Measurements from ENCODE around the gene PHF12.
"Not testable (repeated sequence)": the region's sequence is repeated elsewhere in the genome, so short reads cannot be mapped to it uniquely, and the experiment has no call there.

The PHF12 gene

DNA sequence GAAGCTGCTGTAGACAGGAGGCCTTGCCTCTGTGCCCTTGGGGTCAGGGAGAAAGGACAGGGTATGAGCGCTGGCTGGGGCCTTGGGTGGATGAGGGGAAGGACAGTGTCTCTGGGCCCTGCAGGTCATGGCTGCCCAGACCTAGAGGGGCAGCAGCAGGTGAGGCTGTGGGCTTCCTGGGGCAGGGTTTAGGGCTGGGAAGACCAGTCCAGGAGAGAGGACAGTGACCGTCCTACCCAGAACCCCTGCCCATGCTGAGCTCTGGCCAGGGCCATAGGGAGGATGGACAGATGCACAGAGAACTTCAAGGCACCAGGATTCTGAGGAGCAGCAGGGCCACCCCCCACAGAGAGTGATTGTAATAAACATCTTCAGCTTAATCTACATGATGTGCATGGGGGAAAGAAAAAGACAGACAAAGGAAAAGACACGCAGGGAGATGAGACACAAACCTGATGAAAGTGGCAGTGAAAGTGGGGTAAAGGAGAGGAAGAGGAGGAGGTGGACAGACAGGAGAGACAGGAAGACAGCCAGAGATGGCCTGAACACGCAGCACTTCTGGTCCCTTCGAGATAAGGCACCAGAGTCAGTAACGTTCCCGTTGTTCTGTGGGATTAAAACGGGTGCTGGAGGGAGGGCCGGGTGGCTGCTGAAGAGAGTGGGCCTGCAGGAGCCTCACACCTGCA is 71.3 kb downstream of the PHF12 start:
- DNase-seq, result no peak

DNA sequence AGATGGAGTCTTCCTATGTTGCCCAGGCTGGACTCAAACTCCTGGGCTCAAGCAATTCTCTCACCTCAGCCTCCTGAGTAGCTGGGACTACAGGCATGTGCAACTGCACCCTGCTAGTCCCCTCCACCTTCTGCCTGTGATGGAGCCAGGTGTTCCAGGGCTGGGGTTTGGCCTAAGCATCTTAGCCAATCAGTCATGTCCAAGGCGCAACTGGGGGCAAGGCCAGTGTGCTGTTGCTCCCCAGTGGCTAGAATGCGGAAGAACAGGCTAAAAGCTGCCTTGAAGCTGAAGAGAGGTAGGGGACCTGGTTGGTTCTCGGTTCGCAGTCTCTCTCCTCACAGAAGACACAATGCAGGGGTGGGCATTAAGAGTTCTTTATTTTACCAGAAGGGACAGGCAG is 72.3 kb downstream of the PHF12 start:
- no peak for DNase-seq

DNA sequence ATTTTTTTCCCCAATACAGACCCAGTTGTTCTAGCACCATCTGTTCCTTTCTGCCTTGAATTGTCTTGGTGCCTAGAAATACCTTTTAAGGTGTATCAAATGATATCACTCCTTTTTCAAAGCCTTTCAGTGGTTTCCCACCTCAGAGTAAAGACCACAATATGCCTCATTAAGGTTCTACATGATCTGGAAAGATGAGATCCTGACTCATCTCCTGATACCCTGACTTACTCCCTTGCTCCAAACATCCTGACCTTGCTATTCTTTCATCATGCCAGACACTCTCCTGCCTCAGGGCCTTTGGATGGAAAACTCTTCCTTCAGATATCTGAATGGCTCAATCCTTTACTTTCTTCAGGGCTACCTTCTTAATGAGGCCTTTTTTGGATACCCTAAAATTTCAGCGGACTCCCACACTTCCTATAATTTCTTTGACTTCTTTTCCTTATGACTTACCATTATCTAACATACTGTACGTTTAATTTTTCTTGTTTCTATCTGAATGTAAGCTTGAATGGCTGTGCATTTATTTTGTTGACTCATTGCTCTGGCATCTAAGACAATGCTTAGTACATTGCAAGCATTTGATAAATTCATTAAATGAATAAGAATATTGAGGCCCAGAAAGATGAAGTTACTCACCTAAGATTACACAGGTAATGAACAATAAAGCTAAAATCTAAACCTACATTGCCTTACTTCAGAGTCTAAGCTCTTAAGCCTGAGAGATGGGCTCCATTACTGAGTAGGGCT is 73.0 kb downstream of the PHF12 start:
- no peak for DNase-seq

DNA sequence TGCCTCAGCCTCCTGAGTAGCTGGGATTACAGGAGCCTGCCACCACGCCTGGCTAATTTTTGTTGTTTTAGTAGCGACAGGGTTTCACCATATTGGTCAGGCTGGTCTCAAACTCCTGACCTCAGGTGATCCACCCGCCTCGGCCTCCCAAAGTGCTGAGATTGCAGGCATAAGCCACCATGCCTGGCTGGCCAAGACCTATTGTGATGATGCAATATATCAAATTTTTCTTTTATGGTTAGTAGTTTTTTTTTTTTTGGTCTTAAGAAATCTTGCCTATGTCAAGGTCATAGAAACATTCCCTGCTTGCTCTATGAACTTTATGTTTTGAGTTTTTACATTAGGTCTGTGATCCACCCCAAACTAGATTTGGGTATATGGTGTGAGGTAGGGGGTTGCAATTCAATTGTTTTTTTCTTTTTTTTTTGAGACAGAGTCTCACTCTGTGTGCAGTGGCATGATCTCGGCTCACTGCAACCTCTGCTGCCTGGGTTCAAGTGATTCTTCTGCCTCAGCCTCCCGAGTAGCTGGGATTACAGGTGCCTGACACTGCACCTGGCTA is 74.1 kb downstream of the PHF12 start:
- DNase-seq, result not testable (repeated sequence)

DNA sequence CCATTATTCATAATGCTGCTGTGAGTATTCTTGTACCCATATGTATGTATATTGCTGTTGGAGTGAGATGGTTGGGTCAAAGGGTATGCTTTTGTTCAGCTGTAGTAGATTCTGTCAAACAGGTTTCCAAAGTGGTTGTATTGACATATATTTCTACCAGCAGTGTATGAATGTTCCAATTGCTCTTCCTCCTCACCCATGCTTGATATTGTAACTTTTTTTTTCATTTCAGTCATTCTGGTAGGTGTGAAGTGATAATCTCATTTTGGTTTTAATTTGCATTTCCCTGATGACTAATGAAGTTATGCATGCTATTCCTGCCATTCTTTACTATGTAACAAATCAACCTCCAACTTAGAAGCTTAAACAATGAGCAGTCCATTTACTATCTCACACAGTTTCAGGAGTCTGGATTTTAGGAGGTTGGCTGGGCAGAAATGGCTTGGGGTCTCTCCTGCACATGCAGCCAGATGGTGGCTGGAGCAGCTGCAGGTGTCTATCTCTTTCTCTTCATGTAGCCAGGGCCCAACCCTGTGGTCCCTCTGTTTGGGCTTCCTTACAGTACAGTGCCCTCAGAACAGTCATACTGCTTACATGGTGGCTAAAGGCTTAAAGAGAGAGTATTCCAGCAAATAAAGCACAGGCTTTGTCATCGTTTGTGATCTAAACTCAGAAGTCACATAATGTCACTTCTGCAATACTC is 75.3 kb downstream of the PHF12 start:
- DNase-seq, result no peak

DNA sequence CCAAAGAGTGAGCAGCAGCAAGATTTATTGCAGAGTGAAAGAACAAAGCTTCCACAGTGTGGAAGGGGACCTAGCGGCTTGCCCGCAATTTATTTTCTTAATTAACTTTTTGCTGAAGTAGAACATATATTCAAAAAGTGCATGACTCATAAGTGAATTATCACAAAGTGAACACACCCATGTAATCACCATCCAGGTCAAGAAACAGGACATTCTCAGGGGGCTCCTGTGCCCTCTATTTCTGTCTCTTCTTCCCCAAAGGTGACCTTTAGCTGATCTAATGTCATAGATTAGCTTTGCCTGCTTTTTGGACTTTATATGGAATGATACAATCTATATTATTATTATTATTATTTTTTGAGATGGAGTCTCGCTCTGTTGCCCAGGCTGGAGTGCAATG is 76.6 kb downstream of the PHF12 start:
- DNase-seq, result no peak

DNA sequence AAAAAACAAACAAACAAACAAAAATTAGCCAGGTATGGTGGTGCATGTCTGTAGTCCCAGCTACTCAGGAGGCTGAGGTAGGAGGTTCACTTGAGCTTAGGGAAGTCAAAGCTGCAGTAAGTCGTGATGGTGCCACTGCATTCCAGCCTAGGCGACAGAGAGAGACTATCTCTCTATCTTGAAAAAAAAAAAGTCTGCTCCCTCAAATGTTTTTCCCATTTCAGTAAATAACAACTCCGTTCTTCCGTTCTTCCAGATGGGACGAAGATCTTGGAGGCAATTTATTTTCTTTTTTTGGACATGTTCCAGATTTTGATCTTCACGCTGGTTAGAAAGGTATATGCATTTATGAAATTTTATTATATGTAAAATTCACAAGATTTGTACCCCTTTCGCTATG is 77.5 kb downstream of the PHF12 start:
- DNase-seq, result no peak

DNA sequence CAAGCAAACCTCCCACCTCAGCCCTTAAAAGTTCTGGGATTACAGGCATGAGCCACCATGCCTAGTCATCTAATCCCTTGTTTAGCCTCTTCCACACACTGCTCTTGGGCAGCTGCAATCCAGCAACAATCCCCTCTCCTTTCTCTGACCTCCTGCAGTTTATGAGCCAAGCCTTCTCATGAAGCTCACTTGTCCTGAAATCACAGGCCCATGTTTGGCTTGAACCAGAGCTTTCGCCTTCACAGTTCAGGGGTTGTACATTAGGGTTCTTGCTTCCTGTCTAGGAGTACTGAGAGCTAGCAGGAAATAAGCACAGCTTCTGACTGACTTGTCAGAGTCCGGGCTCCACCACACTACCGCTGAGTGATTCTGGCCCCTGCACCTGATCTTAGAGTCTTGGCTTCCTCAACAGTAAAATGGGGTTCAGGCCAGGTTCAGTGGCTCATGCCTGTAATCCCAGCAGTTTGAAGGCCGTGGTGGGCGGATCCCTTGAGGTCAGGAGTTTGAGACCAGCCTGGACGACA is 80.2 kb downstream of the PHF12 start:
- DNase-seq, result no peak

DNA sequence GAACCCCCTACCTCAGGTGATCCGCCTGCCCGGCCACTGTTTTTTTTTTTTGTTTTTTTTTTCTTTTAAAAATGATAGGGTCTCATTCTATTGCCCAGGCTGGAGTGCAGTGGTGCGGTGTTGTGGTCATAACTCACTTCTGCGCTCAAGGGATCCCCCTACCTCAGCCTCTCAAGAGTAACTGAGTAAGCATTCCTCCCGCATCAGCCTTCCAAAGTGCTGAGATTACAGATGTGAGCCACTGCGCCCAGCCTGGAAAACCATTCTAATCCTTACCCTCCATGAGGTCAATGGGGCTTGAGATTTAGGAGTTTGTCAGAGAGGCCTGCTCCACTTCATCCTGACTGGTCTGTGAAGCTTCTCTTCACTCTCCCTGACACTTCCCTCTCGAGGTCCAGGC is 84.0 kb downstream of the PHF12 start:
- no peak for DNase-seq

DNA sequence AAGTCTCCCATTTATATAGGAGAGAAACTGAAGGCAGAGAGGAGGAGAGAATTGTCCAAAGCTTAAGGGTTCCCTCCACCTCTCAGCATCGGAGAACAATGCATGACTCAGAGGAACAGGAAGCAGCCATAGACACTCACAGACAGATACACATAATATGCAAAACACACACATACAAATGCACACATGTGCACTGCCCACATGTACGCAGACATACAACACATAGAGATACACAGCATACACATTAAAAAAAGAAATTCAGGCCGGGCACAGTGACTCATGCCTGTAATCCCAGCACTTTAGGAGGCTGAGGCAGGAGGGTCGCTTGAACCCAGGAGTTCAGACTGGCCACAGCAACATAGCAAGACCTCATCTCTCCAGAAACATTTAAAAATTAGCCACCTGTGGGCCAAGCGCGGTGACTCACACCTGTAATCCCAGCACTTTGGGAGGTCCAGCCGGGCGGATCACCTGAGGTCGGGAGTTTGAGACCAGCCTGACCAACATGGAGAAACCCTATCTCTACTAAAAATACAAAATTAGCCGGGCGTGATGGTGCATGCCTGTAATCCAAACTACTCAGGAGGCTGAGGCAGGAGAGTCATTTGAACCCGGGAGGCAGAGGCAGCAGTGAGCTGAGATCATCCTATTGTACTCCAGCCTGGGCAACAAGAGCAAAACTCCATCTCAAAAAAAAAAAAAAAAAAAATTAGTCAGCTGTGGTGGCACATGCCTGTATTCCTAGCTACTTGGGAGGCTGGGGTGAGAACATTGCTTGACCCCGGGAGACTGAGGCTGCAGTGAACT is 85.2 kb downstream of the PHF12 start:
- DNase-seq, result no peak

DNA sequence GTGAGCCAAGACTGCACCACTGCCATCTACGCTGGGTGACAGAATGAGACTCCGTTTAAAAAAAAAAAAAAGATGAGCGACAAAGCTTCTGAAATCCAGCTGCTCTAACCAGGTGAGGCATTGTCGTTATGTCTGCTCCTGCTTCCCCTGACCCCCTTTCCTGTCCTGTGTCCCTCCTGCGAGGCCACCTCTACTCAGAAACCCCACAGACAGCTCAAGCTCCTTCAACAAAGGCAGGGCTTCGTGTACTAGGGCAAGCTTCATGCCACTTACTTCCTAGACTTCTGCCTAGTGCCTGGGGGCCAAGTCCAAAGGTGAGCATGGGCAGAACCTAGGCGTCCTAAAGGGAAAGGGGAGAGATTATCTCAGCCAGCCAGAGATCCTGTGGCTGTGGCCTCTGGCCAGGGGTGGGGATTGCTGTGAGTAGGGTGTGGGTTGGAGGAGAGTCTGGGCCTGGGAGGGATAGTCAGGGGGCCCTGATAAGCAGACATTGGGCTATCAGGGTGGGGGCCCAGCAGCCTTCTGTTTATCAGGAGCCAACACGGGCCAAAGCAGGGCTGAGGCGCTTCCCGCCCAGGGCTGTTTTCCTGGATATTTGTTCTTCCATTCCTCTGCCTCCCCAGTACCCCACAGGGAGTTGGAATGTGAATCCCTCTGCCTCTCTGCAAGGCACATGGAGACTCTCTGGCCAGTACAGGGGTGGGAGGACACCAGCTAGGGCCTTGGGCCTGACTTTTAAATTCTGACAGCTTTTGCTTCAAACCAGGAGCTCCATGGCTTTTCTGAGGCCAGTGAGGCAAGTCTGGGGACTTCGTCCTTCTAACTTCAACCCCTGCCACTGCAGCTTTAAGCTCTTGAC is 86.1 kb downstream of the PHF12 start:
- no peak for DNase-seq

DNA sequence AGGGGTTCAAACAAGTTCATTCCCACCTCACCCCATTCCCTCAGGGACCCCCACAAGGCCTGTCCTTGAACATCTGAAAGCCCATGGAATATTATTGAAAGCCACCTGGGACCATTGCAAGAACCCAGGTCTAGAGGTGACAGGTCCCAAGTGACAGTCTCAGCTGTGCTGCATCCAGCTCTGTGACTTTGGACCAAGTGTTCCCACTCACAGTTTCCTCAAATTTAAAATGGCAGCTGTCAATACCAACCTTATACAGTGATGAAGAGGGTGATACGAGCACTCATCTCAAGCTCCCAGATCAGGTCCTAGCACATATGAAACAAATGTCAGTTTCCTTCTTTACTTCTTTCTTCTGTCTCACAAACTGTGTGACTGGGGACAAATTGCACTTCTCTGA is 87.4 kb downstream of the PHF12 start:
- no peak for DNase-seq

DNA sequence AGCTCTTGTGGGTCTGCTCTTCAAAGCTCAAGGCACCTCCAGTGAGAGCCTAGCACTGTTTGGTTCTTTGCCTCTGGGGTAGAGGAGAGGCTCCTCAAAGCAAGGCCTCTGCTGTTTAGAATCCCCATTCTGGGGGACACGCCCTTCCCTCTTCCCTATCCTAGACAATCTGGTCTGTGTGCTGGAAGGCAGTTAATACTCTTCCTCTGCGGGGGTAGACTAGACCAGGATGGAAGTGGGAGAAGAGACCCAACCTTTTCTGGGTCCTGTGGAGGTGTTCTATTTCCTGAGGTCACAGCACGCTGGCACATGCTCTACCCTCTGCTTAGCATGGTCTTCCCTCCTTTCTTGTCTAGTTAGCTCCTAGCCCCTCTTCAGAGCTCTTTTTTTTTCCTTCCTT is 88.8 kb downstream of the PHF12 start:
- no peak for DNase-seq

DNA sequence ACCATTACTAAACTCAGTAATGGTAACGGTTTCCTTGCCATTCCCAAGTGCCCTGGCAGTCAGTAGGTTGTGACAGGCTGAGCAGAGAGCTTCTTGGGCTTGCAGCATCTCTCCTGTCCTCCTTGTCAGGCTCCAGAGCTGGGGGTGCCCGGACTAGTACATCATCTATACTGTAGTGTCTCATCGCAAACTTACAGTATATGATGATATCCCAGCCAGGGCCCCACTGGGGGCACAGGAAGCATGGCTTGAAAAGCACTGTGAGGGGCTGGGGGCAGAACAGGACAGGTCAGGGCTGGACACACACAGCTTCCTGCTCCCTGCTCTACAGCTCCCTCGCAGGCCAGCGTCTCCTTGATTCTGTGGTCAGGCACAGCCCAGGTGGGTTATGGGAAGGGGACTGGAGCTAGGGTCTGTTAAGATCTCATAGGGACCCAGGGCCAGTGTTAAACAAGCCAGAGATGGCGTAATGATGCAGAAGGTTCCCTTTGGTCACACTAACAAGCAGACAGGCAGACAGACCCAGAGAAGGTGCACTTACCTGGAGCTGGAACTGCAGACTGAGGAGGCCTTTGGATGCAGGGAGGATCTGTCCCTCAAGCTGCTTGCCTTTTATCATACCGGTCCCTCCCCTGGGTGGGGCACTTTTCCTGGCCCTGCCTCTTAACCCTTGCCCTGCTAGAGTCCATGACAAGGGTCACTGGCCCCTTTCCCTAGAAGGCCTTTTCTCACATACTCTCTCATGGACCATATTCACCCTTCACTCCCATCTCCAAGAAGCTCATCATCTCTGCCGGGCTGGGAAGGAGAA is 89.7 kb downstream of the PHF12 start:
- DNase-seq, result no peak

DNA sequence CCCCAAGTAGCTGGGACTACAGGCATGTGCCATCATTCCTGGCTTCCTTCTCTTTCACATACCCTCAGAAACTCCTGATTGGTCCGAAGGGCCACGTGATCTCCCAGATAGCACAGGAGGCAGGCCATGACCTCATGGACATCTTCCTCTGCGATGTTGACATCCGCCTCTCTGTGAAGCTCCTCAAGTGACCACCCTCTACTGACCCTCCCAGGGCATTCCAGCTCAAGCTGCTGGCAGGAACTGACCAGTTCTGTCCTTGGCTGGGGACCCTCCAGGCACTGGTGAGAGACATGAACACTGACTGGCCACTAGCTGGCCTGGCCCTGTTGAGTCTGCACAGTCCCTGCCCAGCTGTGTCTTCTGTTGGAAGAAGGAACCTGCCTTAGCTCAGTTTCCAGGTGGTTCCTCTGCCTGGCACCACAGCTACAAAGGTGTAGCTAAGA is 90.9 kb downstream of the PHF12 start:
- no peak for DNase-seq

DNA sequence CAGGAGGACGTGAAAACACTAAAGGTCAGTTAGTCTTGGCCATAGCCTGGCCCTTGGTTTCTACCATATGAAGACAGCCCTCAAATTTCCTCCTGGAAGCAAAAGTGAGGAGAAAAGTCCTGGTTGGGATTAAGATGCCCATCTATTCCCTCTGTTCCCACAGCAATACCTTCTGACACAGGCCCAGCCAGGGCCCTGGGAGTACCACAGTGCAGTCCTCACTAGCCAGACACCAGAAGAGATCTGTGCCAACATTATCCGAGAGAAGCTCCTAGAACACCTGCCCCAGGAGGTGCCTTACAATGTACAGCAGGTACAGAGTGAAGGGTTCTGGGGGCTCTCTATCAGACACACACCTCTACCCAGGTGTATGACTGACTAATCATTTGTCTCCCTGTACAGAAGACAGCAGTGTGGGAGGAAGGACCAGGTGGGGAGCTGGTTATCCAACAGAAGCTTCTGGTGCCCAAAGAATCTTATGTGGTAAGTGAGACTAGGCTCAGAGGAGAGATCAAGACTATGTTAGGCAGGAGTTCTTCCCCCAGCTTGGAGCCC is 92.4 kb downstream of the PHF12 start:
- DNase-seq, result no peak

DNA sequence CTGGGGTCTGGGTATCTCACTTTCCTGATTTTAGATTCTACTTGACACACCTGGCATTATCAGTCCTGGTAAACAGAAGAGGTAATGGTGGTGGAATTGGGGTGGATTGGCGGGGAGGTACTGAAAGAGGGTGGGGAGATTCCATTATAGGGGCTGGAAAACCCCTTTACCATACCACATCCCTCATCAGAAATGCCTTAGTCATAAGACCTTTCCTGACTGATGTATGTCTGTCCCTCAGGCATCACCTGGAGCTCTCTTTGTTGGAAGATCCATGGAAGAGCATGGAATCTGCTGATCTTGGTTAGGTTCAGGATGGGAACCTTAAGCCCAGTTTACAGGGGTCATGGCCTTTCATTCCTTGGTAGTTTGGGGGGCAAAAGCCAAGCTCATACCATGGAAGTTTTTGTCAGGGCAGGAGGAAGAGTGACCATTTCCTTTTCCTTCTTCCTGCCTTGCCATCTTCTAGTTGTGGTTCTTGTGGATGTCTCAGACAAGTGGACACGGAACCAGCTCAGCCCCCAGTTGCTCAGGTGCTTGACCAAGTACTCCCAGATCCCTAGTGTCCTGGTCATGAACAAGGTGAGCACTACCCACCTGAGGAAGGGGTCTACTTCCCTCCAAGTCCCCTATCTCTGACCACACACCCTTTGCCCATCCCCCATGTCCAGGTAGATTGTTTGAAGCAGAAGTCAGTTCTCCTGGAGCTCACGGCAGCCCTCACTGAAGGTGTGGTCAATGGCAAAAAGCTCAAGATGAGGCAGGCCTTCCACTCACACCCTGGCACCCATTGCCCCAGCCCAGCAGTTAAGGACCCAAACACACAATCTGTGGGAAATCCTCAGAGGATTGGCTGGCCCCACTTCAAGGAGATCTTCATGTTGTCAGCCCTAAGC is 93.2 kb downstream of the PHF12 start:
- no peak for DNase-seq

DNA sequence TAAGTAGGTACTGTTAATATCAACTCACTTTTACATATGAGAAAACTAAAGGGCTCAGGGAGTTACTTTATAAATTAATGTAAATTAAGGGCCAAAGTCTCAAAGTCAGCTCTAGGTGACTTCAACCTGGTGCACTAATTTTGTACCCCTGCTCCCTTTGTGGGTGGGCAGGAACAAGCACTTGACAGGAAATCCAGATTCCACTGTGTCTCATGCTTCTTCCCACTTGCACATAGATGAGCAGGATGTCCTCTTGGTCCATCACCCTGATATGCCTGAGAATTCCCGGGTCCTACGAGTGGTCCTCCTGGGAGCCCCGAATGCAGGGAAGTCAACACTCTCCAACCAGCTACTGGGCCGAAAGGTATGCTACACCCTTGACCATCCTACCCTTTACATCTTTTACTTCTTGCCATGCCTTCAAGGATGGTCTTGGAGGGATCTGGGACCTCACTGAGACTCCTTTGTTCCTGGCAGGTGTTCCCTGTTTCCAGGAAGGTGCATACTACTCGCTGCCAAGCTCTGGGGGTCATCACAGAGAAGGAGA is 95.2 kb downstream of the PHF12 start:
- DNase-seq, result no peak

DNA sequence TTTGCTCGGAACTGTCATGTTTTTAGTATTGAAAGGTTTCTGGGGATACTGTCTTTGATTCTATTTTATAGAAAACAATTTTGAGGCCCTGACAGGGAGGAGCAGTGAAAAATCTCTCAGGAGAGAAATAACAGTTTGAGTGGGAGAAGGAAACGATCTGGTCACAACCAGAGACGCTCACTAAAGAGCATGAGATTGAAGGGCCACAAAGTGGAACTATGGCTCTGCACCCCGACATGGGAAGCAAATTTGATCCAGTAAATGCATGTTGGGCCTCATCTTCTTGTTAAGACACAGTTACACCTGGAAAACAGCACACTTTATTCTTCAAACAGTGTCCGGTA is 96.0 kb downstream of the PHF12 start:
- no peak for DNase-seq

All from cerebellar nuclear complex (tissue), 1 donor.